Measurements from ENCODE around the gene SYNE1.

- TF ChIP-seq, protein P1, sequence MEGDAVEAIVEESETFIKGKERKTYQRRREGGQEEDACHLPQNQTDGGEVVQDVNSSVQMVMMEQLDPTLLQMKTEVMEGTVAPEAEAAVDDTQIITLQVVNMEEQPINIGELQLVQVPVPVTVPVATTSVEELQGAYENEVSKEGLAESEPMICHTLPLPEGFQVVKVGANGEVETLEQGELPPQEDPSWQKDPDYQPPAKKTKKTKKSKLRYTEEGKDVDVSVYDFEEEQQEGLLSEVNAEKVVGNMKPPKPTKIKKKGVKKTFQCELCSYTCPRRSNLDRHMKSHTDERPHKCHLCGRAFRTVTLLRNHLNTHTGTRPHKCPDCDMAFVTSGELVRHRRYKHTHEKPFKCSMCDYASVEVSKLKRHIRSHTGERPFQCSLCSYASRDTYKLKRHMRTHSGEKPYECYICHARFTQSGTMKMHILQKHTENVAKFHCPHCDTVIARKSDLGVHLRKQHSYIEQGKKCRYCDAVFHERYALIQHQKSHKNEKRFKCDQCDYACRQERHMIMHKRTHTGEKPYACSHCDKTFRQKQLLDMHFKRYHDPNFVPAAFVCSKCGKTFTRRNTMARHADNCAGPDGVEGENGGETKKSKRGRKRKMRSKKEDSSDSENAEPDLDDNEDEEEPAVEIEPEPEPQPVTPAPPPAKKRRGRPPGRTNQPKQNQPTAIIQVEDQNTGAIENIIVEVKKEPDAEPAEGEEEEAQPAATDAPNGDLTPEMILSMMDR (conservative IDR thresholded peaks at IDR 0.05): no peak
- no peak for TF ChIP-seq ZFX (IDR thresholded peaks at IDR 0.05)
These were observed 537.5 kb downstream of the SYNE1 start for GRCh38 chr6:152099446-152100182.

All from C4-2B (cell line).